Measurements from ENCODE around the gene ZNF135.

DNA sequence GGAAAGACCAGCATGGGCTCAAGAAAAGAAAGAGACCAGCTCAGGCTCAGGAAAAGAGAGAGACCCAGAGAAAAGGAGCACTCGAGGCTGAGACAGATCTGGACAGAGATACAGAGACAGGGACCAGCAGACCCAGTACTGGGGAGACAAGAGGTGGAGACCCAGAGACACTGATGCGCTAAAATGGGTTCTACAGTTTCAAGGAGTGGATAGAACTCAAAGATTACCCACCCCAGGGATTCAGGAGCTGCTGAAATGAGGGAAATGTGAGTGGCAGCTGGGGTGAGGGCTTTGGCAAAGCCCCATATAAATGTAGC, 39.6 kb downstream of the ZNF135 start:
- TF ChIP-seq, protein P1, sequence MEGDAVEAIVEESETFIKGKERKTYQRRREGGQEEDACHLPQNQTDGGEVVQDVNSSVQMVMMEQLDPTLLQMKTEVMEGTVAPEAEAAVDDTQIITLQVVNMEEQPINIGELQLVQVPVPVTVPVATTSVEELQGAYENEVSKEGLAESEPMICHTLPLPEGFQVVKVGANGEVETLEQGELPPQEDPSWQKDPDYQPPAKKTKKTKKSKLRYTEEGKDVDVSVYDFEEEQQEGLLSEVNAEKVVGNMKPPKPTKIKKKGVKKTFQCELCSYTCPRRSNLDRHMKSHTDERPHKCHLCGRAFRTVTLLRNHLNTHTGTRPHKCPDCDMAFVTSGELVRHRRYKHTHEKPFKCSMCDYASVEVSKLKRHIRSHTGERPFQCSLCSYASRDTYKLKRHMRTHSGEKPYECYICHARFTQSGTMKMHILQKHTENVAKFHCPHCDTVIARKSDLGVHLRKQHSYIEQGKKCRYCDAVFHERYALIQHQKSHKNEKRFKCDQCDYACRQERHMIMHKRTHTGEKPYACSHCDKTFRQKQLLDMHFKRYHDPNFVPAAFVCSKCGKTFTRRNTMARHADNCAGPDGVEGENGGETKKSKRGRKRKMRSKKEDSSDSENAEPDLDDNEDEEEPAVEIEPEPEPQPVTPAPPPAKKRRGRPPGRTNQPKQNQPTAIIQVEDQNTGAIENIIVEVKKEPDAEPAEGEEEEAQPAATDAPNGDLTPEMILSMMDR (IDR thresholded peaks at IDR 0.05; ENCODE audit: insufficient read depth, low read depth, low read length), result no peak
- TF ChIP-seq EZH2 (IDR thresholded peaks at IDR 0.05; ENCODE audit: insufficient read depth, low read length), result no peak

Data from astrocyte (in vitro differentiated cells and primary cell).